ENCODE data around the gene FAM169A. TPM values are rescaled to one million over a fixed set of nuclear protein-coding genes. Genes with fewer than 3 reads are reported as not detected.
"Not testable (repeated sequence)": the region's sequence is repeated elsewhere in the genome, so short reads cannot be mapped to it uniquely, and the experiment has no call there.

Gene FAM169A
- polyA plus RNA-seq, 4 donors, result 14.5 to 19.7 (median 18.7) TPM

DNA sequence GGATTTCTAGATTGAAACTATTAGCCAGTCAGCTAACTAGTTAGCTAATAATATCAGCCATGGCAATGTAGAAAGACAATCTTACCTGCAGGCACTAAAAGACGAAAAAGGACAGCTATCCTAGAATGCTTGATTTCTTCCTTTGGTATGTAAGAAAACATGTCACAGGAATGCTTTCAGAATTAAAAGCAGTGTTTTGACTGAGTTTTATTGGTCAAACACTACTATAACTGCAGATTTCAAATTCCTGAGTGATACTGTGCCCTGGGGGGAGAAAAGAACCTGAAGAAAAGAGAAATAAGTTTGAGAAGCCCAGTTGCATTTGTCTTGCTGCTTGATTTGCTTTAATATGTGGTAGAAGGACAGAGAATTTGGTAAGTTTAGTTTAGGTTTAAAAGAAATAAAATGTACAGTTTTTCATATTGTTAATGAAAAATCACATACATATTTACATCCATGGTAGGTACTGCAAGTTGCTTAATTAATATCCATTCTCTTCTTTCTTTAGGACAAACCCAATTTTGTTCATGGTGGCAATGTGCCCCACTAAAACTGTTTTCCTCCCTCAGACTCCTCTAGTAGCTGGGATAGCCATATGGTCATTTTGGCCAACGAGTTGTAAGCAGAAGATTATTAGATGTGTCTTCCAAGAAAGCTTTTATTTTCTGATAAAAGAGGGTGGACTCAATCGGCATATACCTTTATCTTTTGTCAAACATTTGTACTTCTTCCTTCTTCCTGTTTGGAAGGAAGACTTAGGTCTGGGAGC lies 4.3 kb upstream of the FAM169A start:
- no peak for DNase-seq (ENCODE audit: low read depth in 4 of 4, low spot score in 2 of 4)

- DNase-seq (ENCODE audit: low read depth in 4 of 4, low spot score in 2 of 4), result not testable (repeated sequence)
These were observed 3.2 kb upstream of the FAM169A start for GRCh38 chr5:74869414-74869813.

DNA sequence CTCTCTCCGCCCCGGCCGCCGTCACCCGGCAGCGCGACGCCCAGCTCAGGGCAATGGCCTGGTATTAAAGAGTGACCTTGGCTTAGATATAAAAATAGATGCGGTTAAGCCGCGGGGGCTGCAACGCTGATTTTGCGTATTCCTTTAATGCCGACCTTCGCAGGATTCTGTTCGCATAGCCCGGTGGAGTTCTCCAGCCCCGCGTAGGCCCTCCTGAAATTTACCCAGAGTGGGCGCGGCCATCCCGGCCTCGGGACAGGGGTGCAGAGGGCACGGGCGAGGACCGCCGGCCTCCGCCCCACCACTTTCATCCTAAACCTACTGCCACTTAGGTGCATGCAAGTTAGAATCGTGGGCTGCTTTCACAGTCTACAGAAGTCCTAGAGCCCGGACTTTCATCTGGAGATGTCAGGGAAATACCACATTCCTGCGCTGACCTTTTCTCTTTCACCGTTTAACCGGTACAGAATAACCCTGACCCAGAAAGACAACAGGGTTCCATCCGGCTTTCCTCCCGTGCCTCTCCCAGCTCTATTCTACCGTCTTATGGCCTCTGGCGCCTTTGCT lies 492 bp upstream of the FAM169A start:
- DNase-seq (ENCODE audit: low read depth in 4 of 4, low spot score in 2 of 4), result peak in 1 of 4 donors; percentile 16

DNA sequence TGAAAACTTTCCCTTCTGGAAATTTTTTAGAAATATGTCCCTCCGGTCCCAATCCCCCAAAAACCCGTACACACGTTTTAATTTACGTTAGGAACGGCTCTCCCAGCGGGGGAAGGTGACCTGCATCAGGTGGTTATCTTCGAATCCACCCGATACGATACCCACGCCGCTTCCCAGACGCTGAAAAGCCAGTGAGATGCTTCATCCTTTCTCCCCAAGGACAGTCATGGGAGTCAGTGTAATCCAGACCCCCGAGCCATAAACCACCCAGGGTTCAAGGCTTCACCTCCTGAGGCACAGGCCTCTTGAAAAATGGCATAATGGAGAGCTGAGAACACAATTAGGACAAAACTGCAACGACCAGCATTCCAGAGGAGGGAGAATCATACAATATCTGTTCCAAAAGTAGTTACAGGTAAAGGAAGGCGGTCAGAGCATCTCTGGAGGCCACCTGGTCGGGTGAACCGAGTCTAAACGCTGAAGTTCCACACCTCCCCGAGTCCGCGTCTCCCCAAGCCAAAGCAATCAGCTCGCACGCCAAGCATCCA lies 857 bp downstream of the FAM169A start:
- peak in 1 of 4 donors; percentile 35 for DNase-seq (ENCODE audit: low read depth in 4 of 4, low spot score in 2 of 4)

GRCh38 chr5:74864823-74865222 lies 1.4 kb downstream of the FAM169A start:
- no peak for DNase-seq (ENCODE audit: low read depth in 4 of 4, low spot score in 2 of 4)

DNA sequence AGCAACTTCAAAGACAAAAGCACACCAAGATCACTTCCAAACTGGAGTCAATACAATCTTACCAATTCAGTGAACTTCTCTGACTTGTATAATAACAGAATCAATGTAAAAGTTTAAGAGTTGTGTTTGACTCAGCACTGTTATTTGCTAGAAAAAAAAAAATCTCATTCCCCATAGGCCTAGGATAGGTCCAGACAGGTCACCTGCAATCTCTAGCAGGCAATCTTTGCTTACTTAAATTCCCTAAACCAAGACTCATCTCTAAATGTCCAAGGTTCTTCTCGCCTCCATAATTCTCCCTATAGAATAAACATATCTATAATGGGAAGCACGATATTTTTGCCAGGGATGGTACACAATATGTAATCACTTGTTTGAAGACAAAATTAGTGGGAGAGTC lies 2.5 kb downstream of the FAM169A start:
- DNase-seq (ENCODE audit: low read depth in 4 of 4, low spot score in 2 of 4), result no peak

GRCh38 chr5:74862221-74862620 lies 4.0 kb downstream of the FAM169A start:
- DNase-seq (ENCODE audit: low read depth in 4 of 4, low spot score in 2 of 4), result no peak

- not testable (repeated sequence) for DNase-seq (ENCODE audit: low read depth in 4 of 4, low spot score in 2 of 4)
These were observed 9.2 kb downstream of the FAM169A start for GRCh38 chr5:74856975-74857374.

DNA sequence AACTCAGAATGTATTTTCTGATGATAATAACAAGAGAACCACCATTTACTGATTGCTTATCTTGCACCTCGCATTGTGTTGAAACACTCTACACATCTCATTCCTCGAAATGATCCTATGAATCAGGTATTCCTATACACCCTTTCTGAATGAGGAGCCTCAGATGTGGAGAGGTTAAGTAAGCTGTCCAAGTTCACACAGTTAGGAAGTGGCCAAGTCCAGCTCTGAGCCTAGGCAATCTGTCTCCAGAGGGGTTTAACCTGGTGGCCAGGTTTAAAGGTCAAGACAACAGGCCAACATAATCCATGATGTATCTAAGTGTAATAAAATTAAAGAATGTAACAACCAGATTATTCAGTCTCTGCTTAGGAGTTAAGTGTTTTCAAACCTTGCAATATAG lies 12.9 kb downstream of the FAM169A start:
- DNase-seq (ENCODE audit: low read depth in 4 of 4, low spot score in 2 of 4), result no peak

DNA sequence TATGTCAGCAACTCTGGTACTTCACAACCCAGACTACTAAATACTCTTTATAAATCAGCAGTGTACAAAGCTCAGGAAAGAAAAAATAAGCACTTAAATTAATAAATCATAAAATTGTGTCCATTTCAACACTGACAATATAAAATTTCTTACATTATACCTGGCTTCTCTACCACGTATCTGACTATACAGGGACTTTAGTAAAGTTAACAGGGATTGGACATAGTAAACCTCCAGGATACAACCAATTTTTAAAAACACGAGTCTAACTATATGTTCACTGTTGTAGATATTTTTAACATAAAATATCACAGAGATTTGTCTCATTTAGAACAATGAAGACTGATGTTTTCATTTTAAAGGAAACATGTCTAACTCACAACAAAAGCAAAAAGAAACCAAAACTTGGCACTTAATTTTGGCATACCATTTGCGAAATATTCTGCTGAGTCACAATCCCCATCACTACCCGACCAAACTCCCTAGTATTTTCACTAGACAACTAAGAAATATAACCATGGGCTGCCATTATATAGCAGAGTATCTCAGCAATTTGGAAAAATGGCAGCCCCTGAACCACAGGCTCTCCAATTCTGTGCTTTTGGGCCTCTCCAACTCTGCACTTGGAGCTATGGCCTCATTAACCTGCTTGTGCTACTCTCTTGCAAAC lies 14.4 kb downstream of the FAM169A start:
- no peak for DNase-seq (ENCODE audit: low read depth in 4 of 4, low spot score in 2 of 4)

DNA sequence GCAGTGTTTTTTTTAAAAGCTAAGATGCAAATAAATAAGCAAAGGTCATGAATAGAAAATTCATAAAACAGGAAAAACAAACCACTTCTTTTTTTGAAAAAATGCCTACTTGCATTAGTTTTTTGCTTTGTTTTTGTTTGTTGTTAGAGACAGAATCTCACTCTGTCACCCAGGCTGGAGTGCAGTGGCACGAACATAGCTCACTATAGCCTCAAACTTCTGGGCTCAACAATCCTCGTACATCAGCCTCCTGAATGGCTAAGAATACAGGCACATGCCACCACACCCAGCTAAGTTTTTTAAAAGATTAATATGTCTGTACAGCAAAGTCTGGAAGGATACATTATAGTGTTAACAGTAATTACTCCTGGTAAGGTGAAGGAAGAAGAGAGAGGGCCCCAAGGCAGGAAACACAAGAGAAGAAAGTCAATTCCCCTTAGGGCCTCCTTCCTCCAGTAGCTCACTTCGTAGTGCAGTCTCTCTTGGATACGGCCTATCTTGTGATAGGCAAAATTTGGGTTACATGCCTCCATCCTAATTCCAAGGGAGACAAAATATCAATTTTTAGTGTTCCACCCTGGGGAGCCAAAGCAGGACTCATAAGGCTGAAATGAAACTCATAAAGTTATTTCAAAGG lies 15.3 kb downstream of the FAM169A start:
- no peak for DNase-seq (ENCODE audit: low read depth in 4 of 4, low spot score in 2 of 4)

DNA sequence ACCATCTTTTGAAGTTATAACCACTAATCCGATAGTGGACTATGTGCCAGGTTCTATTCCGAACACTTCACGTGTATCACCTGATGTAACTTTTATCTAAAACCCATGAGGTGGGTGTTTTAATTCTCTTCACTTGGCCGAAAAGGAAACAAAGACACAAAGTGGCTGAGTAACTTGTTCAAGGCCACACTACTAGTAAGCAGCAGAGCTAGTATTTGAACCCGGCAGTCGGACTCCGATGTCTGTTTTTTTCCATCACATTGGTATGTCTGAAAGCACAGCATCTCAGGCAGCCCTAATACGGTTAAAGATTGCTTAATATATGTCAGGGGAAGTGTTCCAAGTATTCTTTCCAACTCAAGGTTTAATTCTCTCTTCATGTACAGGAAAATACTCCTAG lies 16.2 kb downstream of the FAM169A start:
- DNase-seq (ENCODE audit: low read depth in 4 of 4, low spot score in 2 of 4), result no peak

GRCh38 chr5:74848553-74849025 lies 17.6 kb downstream of the FAM169A start:
- DNase-seq (ENCODE audit: low read depth in 4 of 4, low spot score in 2 of 4), result peak in 2 of 4 donors; percentile 16 to 36

DNA sequence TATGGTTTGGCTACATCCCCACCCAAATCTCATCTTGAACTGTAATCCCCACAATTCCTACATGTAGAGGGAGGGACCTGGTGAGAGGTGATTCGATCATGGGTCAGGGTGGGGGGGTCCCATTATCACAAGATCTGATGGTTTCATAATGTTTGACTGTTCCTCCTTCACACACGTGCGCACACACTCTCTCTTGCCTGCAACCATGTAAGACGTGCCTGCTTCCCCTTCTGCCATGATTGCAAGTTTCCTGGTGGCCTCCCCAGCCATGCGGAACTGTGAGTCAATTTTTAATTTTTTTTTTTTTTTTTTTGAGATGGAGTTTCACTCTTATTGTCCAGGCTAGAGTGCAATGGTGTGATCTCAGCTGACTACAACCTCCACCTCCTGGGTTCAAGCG lies 27.0 kb downstream of the FAM169A start:
- DNase-seq (ENCODE audit: low read depth in 4 of 4, low spot score in 2 of 4), result no peak

- no peak for DNase-seq (ENCODE audit: low read depth in 4 of 4, low spot score in 2 of 4)
These were observed 27.9 kb downstream of the FAM169A start for GRCh38 chr5:74838262-74838661.

DNA sequence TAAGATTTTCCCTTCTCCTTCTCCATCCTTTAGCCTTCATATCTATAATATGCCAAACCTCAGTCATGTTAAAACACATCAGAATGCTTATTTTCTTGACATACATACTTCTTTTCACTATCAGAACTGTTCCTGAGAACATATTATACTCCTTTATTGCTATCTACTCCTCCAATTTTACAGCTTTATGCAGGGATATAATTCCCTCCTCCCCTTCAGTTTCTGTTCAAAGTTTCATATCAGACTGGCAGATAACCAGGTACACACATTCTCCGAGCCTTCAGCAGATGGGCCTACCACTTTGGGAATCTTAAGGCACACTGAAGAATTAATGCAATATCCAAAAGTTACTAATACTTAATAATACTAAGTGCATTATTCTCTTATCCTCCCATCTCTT lies 29.1 kb downstream of the FAM169A start:
- no peak for DNase-seq (ENCODE audit: low read depth in 4 of 4, low spot score in 2 of 4)

DNA sequence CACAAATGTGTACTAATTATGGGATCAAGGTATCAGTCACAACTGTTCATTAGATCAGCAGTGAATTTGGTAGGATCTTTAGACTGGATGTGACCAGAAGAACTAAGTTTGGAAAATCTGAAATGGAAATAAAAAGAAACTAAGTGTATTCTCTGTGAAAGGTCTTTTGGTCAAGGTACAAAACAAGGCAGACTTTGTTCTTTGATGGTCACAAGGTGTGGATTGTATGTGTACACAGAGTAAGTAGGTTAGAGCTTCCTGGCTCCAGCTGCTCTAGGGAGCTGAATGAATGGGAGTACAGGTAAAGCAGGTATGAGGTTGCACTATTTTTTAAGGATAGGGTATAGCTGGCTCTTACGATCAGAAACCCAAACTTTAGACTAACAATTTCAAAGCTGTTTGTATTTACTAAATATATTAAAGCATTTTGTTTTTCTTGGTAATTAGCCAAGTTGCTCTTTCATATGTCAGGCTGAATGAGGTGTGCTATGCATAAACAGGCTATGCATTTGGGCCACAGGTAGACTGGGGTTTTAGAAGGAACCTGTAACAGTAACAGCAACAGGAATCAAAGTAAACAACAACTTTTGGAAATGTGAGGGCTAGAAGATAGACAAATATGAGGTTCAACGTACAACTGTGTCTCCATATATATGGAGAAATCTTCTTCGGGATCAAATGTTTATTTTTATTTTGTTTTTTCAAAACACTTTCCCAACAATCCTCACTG lies 32.5 kb downstream of the FAM169A start:
- no peak for DNase-seq (ENCODE audit: low read depth in 4 of 4, low spot score in 2 of 4)

- DNase-seq (ENCODE audit: low read depth in 4 of 4, low spot score in 2 of 4), result no peak
These were observed 36.8 kb downstream of the FAM169A start for GRCh38 chr5:74829413-74829812.

GRCh38 chr5:74822288-74822687 lies 43.9 kb downstream of the FAM169A start:
- DNase-seq (ENCODE audit: low read depth in 4 of 4, low spot score in 2 of 4), result no peak

DNA sequence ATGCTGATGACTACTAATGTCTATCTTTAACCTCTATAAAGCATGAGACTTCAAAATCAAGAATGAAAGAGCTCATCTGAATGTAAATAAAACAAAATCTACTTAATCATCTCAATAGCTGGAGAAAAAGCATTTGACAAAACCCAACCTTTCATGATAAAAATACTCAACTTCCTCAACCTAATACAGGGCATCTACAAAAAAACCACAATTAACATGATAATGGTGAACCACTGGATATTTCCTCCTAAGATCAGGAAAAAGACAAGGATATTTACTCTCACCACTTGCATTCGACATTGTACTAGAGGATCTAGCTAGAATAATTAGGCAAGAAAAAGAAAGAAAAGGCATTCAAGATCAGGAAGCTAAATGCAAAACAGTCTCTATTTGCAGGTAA lies 49.3 kb downstream of the FAM169A start:
- no peak for DNase-seq (ENCODE audit: low read depth in 4 of 4, low spot score in 2 of 4)
